LNCaP clone FGC (cell line): ENCODE data around the gene CD7.

Experiments used
- DNase-seq: peaks from one replicate; pipeline ENCODE4 v3.0.0-alpha.2; 2011; ENCODE audit warnings: low read depth
- H3K4me3 ChIP-seq: 2 replicates; pipeline ENCODE4 v1.5.1; 2011; ENCODE audit warnings: mild to moderate bottlenecking, low read depth, low read length, control low read depth
- CTCF ChIP-seq: IDR thresholded peaks from 2 replicates; pipeline ENCODE4 v1.5.1; 2012; ENCODE audit warnings: mild to moderate bottlenecking; ENCODE audit not compliant: control insufficient read depth, insufficient read depth; ENCODE audit errors: extremely low read depth

Gene CD7

DNA sequence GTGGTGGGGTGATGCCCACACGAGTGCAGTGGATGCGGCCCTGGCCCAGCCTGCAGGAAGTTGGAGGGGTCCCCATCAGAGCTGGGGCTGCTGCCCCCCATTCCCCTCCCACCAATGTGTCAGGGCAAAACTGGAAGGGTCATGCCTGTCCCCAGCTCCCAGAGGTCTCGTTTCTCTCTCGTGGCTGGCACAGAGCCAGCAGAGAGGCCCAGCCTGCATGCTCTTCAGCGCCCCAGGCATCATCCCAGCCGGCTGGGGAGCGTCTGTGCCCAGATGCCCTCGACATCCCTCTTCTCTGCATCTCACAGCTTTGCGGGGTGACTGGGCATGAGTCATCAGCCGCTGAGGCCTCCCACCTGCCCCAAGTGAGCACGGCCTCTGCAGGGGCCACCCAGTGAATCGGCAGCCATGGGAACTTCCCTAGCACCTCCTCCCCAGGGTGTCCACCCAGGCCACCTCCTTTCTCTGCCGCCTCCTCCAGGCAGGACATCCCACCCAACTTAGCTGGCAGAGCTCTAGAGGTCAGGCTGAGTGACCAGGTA is 34.1 kb downstream of the CD7 start:
- no peak for DNase-seq
- H3K4me3 ChIP-seq: no peak overlapping the region
- no peak for TF ChIP-seq CTCF

- TF ChIP-seq CTCF: no peak
- no peak for DNase-seq
- no peak overlapping the region for H3K4me3 ChIP-seq
Observed at GRCh38 chr17:82282239-82283207, 34.9 kb downstream of the CD7 start.

GRCh38 chr17:82281502-82282238 is 35.7 kb downstream of the CD7 start:
- no peak overlapping the region for H3K4me3 ChIP-seq
- peak; percentile 74 for DNase-seq
- TF ChIP-seq CTCF: no peak

DNA sequence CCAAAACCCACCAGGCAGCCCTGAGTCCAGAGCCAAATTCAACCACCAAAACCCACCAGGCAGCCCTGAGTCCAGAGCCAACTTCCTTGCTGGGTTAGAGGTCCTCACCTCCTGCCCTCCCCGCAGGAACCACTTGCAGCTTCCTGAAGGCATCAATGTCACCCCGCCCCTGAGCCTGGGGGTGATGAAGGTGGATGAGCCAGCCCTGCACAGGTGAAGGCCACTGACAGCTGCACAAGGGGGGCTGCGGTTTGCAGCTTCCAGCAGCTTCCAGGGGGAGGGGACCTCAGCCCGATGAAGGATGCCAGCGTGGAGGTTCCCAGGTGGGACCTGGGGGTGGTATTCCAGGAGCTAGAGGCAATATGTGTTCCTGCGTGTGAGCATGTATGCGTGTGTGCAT is 36.3 kb downstream of the CD7 start:
- no peak for TF ChIP-seq CTCF
- H3K4me3 ChIP-seq: no peak overlapping the region
- DNase-seq: no peak

- DNase-seq: no peak
- no peak overlapping the region for H3K4me3 ChIP-seq
- no peak for TF ChIP-seq CTCF
Observed at GRCh38 chr17:82280537-82280936, 36.9 kb downstream of the CD7 start.

DNA sequence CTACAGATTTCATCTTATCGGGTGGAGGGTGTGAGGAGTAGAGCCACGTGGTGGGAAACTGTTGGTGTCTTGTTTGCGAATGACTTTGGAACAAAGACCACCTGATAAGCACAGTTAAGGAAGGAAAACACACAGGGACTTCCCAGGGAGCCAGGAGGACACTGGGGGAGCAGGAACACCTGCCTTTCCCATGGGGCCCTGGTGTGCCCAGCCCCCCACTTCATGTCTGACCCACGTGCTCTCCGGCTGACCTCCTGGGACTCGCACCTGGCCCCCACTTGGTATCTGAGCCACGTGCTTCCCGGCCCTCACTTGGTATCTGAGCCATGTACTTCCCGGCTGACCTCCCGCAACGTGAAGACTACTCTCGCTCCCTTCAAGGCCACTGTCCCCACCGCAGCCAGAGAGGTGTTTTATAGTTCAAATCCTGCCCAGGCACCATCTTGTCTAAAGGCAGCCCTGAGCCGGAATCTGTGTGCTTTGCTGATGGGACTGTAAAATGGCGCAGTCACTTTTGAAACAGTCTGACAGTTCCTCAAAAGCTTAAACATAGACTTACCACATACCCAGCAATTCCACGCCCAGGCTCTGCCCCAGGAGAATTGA is 38.5 kb downstream of the CD7 start:
- no peak for DNase-seq
- no peak overlapping the region for H3K4me3 ChIP-seq
- TF ChIP-seq CTCF: no peak
